DMS79 treated with DMSO at 0.1 percent for 48 hours (cell line): ENCODE results near the gene TRIOBP.
"Not testable (repeated sequence)": the region's sequence is repeated elsewhere in the genome, so short reads cannot be mapped to it uniquely, and the experiment has no call there.

Experiments used
- DNase-seq: peaks from one replicate; lab custom pipeline; 2025; lab: John Stamatoyannopoulos, UW

TRIOBP gene

DNA sequence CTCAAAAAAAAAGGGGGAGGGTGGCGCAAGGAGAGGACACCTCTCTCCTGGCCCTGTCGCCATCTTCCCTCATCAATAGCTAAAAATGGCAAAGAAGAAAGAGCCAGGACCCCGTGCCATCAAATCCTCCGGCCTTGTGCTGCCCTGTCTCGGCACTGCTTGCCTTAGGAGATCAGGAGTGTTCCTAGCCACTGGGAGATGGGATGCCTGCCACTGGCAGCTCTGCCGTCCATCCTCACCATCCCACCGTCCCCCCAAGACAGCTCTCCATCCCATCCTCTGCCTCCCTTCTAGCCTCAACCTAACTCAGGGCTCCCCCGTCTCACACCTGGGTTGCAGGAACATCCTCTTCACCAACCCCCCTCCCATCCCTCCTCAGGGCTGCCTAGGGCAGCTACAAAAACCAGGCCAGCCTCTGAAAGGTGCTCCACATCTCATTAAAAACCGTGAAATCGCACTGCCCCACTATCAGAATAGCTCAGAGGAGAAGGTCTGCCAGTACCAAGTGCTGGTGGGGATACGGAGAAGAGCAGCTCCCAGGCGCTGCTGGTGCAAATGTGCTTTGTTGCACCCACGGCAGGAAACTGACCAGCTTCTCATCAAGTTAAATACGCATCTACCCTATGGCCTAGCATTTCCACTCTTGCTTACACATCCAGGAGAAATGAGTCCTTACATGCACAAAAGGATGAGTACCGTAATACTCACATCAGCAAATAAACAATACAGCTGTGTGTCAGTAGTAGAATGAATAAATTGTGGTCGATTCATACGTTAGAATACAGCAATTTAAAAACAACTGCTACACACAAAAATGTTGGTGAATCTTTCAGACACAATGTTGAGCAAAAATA is 79.2 kb downstream of the TRIOBP start:
- no peak for DNase-seq

DNA sequence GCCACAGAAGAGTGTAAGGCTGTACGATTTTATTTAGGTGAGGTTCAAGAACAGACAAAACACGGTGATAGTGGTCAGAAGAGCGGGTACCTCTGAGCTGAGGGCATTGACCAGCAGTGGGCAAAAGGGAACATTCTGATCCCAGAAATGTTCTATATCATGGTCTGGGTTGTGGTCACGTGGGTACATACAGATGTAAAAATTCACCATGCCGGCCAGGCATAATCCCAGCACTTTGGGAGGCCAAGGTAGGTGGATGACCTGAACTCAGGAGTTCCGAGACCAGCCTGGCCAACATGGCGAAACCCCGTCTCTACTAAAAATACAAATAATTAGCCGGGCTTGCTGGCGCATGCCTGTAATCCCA is 79.8 kb downstream of the TRIOBP start:
- DNase-seq: no peak

DNA sequence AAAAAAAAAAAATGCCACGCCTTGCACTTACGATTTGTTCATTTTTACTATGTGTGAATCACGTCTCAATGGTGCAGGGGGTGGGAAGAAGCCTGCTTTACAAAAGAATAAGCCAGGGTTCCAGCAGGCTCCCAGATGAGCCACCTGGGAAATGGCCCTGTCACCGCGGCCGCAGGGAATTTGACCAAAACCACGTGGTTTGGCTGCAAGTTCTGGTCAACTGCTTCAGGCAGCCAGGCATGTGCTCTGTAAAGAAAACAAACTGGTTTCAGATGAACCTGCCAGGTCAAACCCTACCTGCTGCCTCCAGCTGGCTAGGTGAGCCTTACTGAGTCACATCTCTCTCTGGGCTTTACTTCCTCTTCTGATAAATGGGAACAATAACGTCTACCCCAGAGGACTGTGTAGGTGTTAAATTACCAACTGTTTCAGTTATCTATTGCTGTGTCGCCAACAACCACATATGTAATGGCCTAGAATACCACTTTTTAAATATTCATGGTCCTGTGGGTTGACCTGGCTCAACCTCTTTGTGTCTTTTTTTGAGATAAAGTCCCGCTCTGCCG is 80.4 kb downstream of the TRIOBP start:
- DNase-seq: peak; percentile 30

DNA sequence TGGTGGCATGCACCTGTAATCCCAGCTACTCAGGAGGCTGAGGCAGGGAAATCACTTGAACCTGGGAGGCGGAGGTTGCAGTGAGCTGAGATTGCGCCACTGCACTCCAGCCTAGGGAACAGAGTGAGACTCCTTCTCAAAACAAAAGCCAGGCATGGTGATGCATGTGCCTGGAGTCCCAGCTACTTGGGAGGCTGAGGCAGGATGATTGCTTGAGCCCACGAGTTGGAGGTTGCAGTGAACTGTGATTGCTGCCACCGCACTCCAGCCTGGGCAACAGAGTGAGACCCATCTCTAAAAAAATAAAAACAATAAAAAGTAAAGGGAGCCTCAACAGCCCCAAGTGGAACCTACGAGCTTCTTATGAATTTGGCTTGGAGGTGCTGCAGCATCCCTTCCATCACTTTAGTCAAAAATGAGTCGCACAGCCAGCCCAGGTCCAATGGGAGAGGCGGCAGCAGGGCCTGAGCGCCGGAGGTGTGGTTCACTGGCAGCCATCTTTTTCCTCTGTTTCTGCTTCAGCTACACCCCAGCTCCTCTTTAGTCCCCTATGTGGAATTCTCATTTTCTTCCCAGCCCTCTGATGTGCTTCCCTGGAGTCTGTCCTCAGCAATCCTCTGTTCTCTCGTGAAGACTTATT is 81.6 kb downstream of the TRIOBP start:
- no peak for DNase-seq

DNA sequence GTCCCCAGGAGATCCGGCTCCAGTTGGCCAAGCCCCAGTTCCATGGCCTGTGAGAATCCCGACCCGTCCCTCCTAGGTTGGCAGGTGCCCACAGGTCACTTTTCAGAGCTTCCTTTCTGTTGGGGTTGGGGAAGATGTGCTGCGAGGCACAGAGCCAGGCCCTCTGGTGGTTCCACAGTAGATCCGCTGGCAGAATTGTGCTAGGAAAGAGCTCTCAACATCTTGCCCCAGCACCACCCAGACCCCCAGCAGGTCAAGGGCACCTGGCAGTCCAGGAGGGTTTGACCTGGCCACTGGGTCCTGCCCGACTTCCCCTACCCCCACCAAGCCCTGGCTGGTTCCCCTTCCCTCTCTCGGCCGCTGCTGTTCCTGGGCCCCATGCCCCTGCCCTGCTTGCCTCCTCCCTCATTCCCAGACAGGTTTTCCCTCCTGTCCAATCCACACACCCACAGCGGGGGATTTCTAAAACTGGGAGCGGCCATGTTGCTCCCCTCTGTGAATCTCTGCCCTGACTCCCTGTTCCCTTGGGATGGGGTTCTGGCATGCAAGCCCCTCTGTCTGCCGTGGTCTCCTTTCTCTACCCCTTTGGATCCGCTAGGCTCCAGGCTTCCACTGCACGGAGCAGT is 84.7 kb downstream of the TRIOBP start:
- no peak for DNase-seq

DNA sequence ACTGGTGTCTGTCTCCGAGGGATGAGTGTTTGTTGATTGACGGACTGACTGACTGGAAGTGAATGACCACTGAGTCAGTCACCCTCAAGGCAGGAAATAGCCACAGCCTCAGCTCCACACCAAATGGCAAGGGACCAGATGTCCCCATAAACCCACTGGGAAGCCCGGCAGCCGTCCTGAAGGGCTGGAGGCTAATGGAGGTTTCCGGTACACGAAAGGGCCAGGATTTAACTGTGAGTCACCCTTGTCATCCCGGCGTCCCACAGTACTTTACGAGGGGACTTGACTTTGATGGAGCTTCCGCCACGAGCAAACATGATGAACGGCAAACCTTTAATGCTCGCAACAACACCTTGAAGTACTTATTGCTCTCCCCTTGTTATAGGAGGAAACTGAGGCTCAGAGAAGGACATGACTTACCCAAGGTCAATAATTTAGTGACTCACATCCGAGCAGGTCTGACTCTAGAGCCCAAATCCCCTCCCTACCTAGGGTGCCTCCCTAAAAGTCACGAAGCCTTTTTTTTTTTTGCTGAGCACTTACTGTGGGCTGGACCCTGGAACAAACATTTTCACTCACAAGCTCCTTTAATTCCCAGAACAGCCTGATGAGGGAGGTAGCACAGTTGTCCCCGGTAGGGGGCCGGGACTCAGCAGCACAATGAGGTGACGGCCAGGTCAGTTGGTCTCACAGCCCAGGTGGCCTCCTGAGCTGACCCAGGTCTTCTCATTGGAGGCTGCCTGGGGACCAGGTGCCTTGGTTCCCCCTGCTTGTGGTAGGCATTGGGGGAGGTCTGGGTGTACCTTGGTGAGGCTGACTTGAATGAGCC is 85.7 kb downstream of the TRIOBP start:
- no peak for DNase-seq

DNA sequence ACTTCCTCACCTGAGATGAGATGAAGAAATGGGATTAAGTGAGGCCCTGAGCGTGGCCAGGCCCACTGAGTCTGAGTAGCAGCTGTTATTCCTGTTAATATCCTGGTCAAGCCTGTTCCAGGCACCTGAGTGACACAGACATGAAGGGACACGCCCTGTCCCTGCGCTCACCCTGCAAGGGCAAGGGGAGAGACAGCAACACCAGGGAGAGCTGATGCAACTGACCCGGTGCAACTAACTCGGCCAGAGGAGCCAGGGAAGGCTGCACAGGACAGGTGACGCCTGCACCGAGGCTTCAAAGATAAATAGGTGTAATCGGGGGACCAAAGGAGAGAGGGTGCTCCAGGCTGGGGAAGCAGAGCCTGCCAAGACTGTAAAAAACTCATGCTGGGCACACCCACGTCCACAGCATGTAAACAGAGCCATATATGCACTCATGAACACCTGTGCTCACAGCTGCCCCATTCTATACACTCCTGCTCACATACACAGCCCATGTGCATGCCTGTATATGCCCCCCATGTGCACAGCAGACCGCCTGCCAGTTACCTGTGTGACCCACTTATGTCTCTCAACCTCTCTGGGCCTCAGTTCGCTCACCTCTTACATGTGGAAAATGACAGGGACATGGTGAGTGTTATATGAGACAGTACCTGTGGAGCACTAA is 88.1 kb downstream of the TRIOBP start:
- peak; percentile 13 for DNase-seq

DNA sequence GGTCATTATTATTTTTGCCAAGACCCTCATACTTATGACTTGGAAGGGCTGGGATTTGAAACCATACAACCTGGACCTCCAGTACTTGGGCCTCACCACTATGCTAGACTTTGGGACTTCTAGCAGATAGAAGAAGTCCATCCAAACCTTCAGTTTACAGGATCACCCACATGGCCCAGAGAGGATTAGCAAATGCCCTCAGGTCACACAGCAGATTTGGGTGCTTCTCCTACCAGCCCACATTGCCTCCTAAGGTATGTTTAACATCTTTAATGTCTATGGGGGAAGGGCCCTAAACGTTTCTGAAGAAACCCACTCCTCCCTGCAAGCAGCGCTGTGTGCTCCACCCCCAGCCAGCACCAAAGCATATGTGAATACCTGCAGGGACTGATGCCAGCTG is 93.4 kb downstream of the TRIOBP start:
- DNase-seq: no peak

DNA sequence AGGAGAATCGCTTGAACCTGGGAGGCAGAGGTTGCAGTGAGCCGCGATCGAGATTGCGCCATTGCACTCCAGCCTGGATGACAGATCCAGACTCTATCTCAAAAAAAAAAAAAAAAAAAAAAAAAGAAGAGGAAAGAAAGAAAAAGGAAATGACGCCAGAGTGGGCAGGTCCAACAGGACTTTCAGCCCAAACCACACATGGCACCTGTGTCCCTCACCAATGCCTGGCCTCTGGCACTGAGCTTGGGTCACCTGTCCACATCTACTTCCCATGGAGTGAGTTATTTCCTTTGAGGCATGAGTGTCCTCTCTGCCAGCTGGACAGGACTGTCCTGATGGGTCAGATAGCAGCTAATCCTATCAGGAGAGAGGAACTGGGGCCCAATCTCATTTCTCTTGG is 95.6 kb downstream of the TRIOBP start:
- no peak for DNase-seq

DNA sequence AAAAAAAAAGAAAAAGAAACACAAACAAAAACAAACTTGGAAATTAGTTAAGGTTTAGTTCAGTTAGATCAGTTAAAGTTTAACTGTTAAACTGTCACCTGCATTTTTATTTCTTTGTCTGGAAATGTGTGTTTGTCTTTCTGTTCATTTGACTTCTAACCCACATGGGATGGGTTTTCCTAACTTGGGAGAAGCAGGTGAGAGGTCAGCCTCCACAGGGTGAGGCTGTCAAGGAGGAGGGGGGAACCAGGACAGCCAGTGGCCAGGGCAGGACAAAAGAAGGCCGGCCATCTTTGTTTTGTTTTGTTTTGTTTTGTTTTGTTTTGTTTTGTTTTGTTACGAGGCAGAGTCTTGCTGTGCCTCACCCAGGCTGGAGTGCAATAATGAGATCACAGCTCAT is 97.5 kb downstream of the TRIOBP start:
- no peak for DNase-seq

DNA sequence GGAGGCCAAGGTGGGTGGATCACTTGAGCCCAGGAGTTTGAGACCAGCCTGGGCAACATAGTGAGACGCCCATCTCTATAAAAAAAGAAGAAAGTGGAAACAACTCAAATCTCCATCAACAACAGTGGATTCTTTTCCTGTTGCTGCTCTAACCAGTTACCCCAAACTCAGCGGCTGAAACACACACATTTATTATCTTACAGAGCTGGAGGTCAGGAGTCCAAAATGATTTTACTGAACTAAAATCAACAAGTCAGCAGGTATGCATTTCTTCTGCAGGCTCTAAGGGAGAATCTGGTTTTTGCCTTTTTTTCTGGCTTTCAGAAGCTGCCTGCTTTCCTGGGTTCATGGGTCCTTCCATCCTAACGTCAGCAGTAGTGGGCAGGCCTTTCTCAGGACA is 99.2 kb downstream of the TRIOBP start:
- no peak for DNase-seq

DNA sequence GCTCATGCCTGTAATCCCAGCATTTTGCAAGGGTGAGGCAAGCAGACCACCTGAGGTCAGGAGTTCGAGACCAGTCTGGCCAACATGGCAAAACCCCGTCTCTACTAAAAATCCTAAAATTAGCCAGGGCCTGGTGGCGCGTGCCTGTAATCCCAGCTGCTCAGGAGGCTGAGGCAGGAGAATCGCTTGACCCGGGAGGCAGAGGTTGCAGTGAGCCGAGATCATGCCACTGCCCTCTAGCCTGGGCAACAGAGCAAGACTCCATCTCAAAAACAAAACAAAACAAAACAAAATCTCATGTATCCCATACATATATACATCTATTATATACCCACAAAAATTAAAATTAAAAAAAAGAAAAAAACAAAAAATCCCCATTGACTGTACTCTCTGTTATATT is 100.4 kb downstream of the TRIOBP start:
- not testable (repeated sequence) for DNase-seq

DNA sequence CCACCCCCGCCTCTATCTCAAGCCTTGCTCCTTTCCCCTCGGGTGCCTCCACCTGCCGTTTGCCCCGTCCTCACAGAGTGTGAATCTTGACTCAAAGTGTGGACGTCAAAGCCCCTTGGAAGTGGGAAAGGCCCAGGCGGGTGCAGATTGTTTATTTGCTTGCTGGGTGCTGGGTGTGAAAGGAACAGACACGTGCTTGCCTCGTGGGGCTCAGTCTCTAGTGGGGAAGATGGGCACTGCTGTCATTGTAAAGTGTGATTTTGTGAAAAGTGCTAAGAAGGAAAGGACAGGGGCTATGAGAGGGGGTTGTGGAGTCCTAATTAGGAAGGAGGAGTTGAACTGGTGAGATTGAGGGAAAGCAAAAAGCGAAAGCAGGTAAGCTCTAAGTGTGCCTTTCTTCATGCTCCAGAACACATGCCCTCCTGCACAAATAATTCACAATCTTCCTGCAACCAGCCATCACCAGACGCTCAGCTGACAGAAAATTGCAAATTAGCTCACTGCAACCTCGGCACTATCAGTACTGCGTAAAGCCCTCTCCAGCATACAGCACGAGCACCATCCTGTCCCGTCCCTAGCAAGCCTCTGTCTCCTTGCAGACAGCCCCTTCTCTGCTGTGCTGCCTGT is 101.1 kb downstream of the TRIOBP start:
- no peak for DNase-seq

DNA sequence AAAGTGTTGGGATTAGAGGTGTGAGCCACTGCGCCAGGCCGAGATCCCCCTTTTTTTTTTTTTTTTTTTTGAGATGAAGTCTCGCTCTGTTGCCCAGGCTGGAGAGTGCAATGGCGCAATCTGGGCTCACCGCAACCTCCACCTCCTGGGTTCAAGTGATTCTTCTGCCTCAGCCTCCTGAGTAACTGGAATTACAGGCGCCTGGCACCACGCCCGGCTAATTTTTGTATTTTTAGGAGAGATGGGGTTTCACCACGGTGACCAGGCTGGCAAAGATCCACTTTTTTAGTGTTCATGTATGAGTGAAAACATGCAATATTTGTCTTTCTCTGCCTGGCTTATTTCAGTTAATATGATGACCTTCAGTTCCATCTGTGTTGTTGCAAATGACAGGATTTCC is 103.1 kb downstream of the TRIOBP start:
- not testable (repeated sequence) for DNase-seq

DNA sequence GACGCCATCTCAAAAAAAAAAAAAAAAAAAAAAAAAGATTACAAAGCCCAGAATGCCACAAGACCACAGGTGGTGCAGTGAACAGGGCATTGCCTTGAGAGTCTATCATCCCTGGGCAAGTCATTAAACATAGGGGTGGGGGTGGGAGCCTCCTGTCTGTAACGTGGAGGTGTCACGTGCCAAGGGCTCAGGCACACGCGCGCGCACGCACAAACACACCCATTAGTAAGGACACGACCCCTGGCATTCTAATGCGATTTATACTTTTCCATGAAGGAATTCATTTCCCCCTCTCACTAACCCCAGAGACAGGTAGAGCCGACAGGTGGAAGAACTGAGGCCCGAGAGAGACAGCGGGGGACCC is 105.1 kb downstream of the TRIOBP start:
- peak; percentile 45 for DNase-seq

DNA sequence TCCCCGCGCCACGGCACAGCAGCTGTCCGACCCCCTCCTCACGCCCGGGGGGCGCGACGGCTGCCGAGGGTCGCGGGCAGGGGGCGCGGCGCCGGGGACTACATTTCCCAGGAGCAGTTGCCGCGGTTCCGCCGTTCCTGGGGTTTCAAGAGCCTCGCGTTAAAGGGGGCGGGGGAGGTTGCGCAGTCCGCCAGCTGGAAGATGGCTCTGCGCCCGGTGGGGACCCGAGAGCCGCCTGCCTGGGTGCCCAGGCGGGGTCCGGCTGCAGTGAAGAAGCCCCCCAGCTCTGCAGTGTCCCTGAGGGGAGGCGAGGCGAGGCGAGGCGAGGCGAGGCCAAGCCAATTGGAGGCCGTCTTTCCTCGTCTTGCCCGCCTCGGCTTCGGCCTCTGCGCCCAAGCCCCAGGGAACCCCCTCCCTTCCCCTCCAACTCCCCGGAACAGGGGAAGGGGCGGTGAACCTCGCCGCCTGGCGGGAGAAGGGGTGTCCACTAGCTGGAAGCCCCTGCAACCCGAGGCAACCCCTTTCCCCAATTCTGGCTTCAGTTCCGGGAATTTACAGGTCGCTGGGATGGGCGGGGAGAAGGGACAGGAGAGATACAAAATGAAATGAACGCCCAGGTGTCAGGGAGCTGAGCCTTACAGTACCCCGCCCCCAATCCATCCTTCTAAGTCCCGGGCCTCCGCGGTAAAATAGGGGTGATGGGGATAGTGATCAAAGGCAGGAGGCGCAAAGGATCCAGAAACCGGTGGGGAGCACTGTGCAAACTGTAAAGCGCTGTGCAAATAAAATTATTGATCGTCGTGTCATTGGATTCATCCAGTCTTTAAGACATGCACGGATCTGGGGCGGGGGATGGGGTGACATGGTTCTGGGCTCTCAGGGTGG is 105.7 kb downstream of the TRIOBP start:
- peak; percentile 46 for DNase-seq

DNA sequence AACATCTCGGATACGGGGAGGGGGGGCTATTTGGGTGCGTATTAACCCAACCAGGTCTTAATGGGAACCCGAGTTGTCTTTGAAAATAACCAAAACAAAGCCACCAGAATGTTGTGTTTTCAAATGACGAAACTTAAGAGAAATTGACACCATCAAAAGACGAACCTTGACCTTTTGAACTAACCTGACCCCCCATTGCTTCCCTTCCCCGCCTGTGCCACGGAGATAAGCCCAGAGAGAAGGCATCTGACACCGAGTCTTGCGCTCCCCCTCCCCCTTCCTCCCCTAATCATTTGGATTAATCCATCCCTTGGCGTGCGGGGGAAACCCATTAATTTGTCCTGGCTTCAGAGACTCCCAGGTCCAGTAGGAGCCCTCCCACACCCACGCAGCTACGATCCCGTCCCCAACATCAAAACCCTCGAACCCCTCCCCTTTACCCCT is 106.4 kb downstream of the TRIOBP start:
- DNase-seq: no peak

DNA sequence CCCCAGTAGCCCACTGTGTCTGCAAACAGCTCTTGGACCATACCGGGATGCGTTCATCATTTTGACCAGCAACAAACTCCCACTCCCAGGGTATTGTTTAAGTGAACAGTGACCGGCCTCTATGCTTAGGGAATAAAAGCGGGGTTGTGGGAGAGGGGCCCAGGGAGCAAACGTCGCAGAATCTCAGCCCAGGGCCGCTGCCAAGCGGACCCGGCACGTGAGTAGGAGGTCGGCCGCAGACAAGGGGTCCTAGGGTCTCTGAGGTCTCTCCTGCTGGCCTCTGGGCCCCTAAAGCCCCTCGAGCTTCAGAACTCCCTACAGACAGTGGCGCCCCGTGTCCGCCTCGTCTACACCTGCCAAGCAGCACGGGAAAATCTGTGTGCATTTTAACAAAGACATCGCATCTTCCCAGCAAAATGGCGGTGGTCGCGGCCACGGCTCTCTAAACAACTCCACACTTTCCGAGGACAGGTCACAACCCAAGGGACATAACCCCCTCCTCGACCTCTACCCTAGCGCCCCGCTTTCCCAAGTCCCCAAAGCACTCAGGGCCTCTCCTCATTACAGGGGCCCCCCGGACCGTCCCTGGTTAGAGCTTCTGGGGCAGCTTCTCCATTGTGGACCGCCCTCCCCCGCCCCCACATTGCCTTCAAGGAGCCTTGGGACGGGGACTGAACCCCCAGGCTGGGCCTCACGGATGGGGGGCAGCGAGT is 106.9 kb downstream of the TRIOBP start:
- no peak for DNase-seq

DNA sequence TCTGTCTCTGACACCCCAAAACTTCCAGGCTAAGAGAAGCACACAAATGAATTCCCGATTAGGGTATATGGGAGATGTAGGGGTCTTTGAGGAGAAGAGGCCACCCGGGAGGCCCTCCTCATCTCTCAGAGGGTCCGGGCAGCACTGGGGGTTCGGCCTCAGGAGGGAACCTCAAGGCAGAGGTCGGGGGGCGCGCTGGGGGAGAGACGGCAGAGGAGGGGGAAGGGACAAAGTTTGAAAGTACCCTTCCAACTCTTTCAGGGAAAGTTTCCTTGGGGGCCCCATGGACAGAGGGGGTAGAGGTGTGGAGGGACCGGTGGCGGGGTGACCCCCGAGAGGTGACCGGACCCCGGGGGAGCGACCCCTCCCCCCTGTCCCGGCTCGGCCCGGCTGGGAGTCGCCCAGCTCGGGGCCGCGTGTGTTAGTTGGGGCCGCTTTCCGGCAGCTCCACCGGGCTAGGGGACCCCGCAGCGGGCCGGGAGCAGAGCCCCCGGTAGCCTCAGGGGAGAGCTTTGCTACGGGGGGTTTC is 107.6 kb downstream of the TRIOBP start:
- no peak for DNase-seq
